A549 (cell line): ENCODE measurements around the gene BAHCC1. TPM values are rescaled to one million over a fixed set of nuclear protein-coding genes. Genes with fewer than 3 reads are reported as not detected.
A peak's percentile ranks its signal among the peaks of the same experiment; 100 is the strongest.

Source experiments
- ATAC-seq, 2 experiments: fragments of 200-7000 bp in 1 of 2; fragments of >200 bp in 1 of 2; cut with Nextera tagmentation in 1 of 2; cut with Tn5 transposase in 1 of 2; 3 replicates each; pipeline versions ENCODE4 v1.8.0 to v1.9.1; 2018 to 2020; ENCODE audit warnings: mild to moderate bottlenecking in 1 of 2, moderate library complexity in 1 of 2
- CTCF ChIA-PET: fragments of 300-600 bp; sonication (Branson Sonifier 250); formaldehyde crosslinking; extraction: SDS; loops from one replicate; lab custom pipeline; 2021; ENCODE audit warnings: antibody characterized with exemption, inconsistent platforms; lab: Yijun Ruan, JAX
- POLR2A ChIA-PET: fragments of 350-600 bp; formaldehyde crosslinking; extraction: SDS; loops from one replicate; lab custom pipeline; 2021; ENCODE audit warnings: antibody characterized with exemption, inconsistent platforms; lab: Yijun Ruan, JAX
- DNase-seq, 2 experiments: peaks; one replicate each; pipeline versions ENCODE4 v3.0.0 to v3.0.0-alpha.2; 2011 to 2016; ENCODE audit warnings: low read depth in 1 of 2, low spot score in 1 of 2
- FAIRE-seq: peaks from 2 replicates; lab custom pipeline; 2011; peaks lifted over from hg19 to GRCh38; lab: Jason Lieb, UNC
- H3K27ac ChIP-seq, 2 experiments: fragments of >200 bp; sonication (Bioruptor Twin); formaldehyde crosslinking; 3 replicates each; pipeline ENCODE4 v1.5.1; 2016 to 2017
- H3K4me1 ChIP-seq: fragments of >200 bp; sonication (Bioruptor Twin); formaldehyde crosslinking; 3 replicates; pipeline ENCODE4 v1.6.1; 2016
- H3K4me2 ChIP-seq: fragments of >200 bp; sonication (Bioruptor Twin); formaldehyde crosslinking; 3 replicates; pipeline ENCODE4 v1.6.1; 2016
- H3K4me3 ChIP-seq: fragments of >200 bp; sonication (Bioruptor Twin); formaldehyde crosslinking; 3 replicates; pipeline ENCODE4 v1.5.1; 2016
- H3K9me3 ChIP-seq: fragments of >200 bp; sonication (Bioruptor Twin); formaldehyde crosslinking; 3 replicates; pipeline ENCODE4 v1.6.1; 2016
- HDAC2 ChIP-seq: fragments of 200-600 bp; sonication (generic); IDR thresholded peaks from 2 replicates; pipeline ENCODE4 v1.6.1; 2016
- WGBS: methylation state at CpG from one replicate; pipeline ENCODE4 v1.1.6; 2017; ENCODE audit errors: missing lambda C conversion rate; 5-methylcytosine and 5-hydroxymethylcytosine counted together
- polyA plus RNA-seq, 4 experiments: library from polyadenylated mRNA; depleted of rRNA in 3 of 4; stranded (reverse); fragments of >200 nt; fragmentation: RNase III in 1 of 4; extraction: RNeasy Plus Mini Kit Qiagen cat#74134 plus additional on column Dnase treatment in 1 of 4; gene quantifications; 2 replicates in 3 of 4; 3 replicates in 1 of 4; pipeline ENCODE4 v1.2.3, GENCODE V29; 2011 to 2017
- small RNA-seq, 6 experiments: library from RNA; depleted of rRNA; stranded (forward); fragments of <200 nt; gene quantifications; one replicate each; pipeline ENCODE3, GENCODE V24; 2012
- TF ChIP-seq, protein P1 (sequence below): IDR thresholded peaks from 2 replicates; pipeline ENCODE4 v1.6.1; 2012

Gene BAHCC1
- polyA plus RNA-seq, 2 of the 4 experiments (the other 2 are of a cell fraction): 2.6 to 5.8 TPM

- H3K9me3 ChIP-seq: no peaks in the 10 kb centered on the region
- no peak for DNase-seq
- TF ChIP-seq, protein P1, sequence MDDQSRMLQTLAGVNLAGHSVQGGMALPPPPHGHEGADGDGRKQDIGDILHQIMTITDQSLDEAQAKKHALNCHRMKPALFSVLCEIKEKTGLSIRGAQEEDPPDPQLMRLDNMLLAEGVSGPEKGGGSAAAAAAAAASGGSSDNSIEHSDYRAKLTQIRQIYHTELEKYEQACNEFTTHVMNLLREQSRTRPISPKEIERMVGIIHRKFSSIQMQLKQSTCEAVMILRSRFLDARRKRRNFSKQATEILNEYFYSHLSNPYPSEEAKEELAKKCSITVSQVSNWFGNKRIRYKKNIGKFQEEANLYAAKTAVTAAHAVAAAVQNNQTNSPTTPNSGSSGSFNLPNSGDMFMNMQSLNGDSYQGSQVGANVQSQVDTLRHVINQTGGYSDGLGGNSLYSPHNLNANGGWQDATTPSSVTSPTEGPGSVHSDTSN: no peak
- 0 out of 2 replicates have a peak, but pooled peaks have one; percentile 48 for TF ChIP-seq HDAC2
- TF ChIP-seq, all 56 proteins: peak for 1
- peak overlapping the region; percentile 83 for H3K4me3 ChIP-seq
- POLR2A ChIA-PET: interaction anchor here (0.9 to 1.4 kb wide), 4 partner anchors 27 to 221 kb away, joined by 3 to 4 read pairs (median 3); partner anchors contain the start of gene SLC38A10
- no peak for FAIRE-seq
- CTCF ChIA-PET: interaction anchor here (0.8 to 4.7 kb wide), 4 partner anchors 32 to 224 kb away, joined by 3 to 30 read pairs (median 12); no protein-coding TSS in a partner anchor
- ATAC-seq: no peak
- 64% methylated on average over 19 of the region's 19 CpGs for WGBS
- peak overlapping the region; percentile 87 for H3K4me2 ChIP-seq
- H3K27ac ChIP-seq: peak overlapping the region; percentile 99
- H3K4me1 ChIP-seq: peaks cover 43% of the 10 kb centered on the region
Measured at GRCh38 chr17:81515530-81516041, 120.3 kb downstream of the BAHCC1 start.

Small RNA genes lying within 50 kb of the gene (small RNA-seq; reads per million reads assigned to genes)
- 0 reads per million in 6 experiments for gene MIR3186
- gene MIR4740: 0 reads per million in 6 experiments

Other genes with a start within 250 kb of the BAHCC1 start
- gene PVALEF, start 229.9 kb upstream of the BAHCC1 start, polyA plus RNA-seq (2011; rRNA removed): not detected in 2 replicates
- not detected in 3 replicates for gene PVALEF, start 229.9 kb upstream of the BAHCC1 start, polyA plus RNA-seq (2017; fragmentation: RNase III; extraction: RNeasy Plus Mini Kit Qiagen cat#74134 plus additional on column Dnase treatment)
- gene AATK, start 229.2 kb upstream of the BAHCC1 start, polyA plus RNA-seq (2011; rRNA removed): 0.17 and 0.26 TPM in 2 replicates
- 0.37 to 0.51 TPM (median 0.39 TPM) in 3 replicates for gene AATK, start 229.2 kb upstream of the BAHCC1 start, polyA plus RNA-seq (2017; fragmentation: RNase III; extraction: RNeasy Plus Mini Kit Qiagen cat#74134 plus additional on column Dnase treatment)
- gene CEP131, start 172.5 kb upstream of the BAHCC1 start, polyA plus RNA-seq (2011; rRNA removed): 2.6 and 3.3 TPM in 2 replicates
- gene CEP131, start 172.5 kb upstream of the BAHCC1 start, polyA plus RNA-seq (2017; fragmentation: RNase III; extraction: RNeasy Plus Mini Kit Qiagen cat#74134 plus additional on column Dnase treatment): 10.3 to 11.5 TPM (median 10.5 TPM) in 3 replicates
- 12.5 TPM in 2 replicates for gene TEPSIN, start 156.4 kb upstream of the BAHCC1 start, polyA plus RNA-seq (2011; rRNA removed)
- gene TEPSIN, start 156.4 kb upstream of the BAHCC1 start, polyA plus RNA-seq (2017; fragmentation: RNase III; extraction: RNeasy Plus Mini Kit Qiagen cat#74134 plus additional on column Dnase treatment): 26.1 to 31.3 TPM (median 30.4 TPM) in 3 replicates
- 198 and 308 TPM in 2 replicates for gene NDUFAF8, start 156.1 kb upstream of the BAHCC1 start, polyA plus RNA-seq (2011; rRNA removed)
- gene NDUFAF8, start 156.1 kb upstream of the BAHCC1 start, polyA plus RNA-seq (2017; fragmentation: RNase III; extraction: RNeasy Plus Mini Kit Qiagen cat#74134 plus additional on column Dnase treatment): 173 to 192 TPM (median 179 TPM) in 3 replicates
- 35.8 and 49.3 TPM in 2 replicates for gene SLC38A10, start 100.2 kb upstream of the BAHCC1 start, polyA plus RNA-seq (2011; rRNA removed)
- 59.7 to 72.9 TPM (median 67.4 TPM) in 3 replicates for gene SLC38A10, start 100.2 kb upstream of the BAHCC1 start, polyA plus RNA-seq (2017; fragmentation: RNase III; extraction: RNeasy Plus Mini Kit Qiagen cat#74134 plus additional on column Dnase treatment)
- 2,042 and 2,306 TPM in 2 replicates for gene ACTG1, start 117.3 kb downstream of the BAHCC1 start, polyA plus RNA-seq (2011; rRNA removed)
- gene ACTG1, start 117.3 kb downstream of the BAHCC1 start, polyA plus RNA-seq (2017; fragmentation: RNase III; extraction: RNeasy Plus Mini Kit Qiagen cat#74134 plus additional on column Dnase treatment): 7,182 to 8,782 TPM (median 7,263 TPM) in 3 replicates
- gene FSCN2, start 132.9 kb downstream of the BAHCC1 start, polyA plus RNA-seq (2011; rRNA removed): 0.84 and 1.2 TPM in 2 replicates
- 1.3 to 1.7 TPM (median 1.3 TPM) in 3 replicates for gene FSCN2, start 132.9 kb downstream of the BAHCC1 start, polyA plus RNA-seq (2017; fragmentation: RNase III; extraction: RNeasy Plus Mini Kit Qiagen cat#74134 plus additional on column Dnase treatment)
- 5.4 and 7.2 TPM in 2 replicates for gene FAAP100, start 156.9 kb downstream of the BAHCC1 start, polyA plus RNA-seq (2011; rRNA removed)
- 16.2 to 17.7 TPM (median 16.8 TPM) in 3 replicates for gene FAAP100, start 156.9 kb downstream of the BAHCC1 start, polyA plus RNA-seq (2017; fragmentation: RNase III; extraction: RNeasy Plus Mini Kit Qiagen cat#74134 plus additional on column Dnase treatment)
- gene NPLOC4, start 241.7 kb downstream of the BAHCC1 start, polyA plus RNA-seq (2011; rRNA removed): 101 and 130 TPM in 2 replicates
- gene NPLOC4, start 241.7 kb downstream of the BAHCC1 start, polyA plus RNA-seq (2017; fragmentation: RNase III; extraction: RNeasy Plus Mini Kit Qiagen cat#74134 plus additional on column Dnase treatment): 91.1 to 98.5 TPM (median 92.2 TPM) in 3 replicates
- gene TSPAN10, start 241.7 kb downstream of the BAHCC1 start, polyA plus RNA-seq (2011; rRNA removed): 1.4 and 1.7 TPM in 2 replicates
- 5.4 to 7.1 TPM (median 6.3 TPM) in 3 replicates for gene TSPAN10, start 241.7 kb downstream of the BAHCC1 start, polyA plus RNA-seq (2017; fragmentation: RNase III; extraction: RNeasy Plus Mini Kit Qiagen cat#74134 plus additional on column Dnase treatment)